ACC112 (cell line): ENCODE results near the gene KLHL14.

Source experiments
- H2AFZ ChIP-seq: fragments of 200-600 bp; sonication (generic); one replicate; pipeline ENCODE4 v1.6.0; 2017; ENCODE audit warnings: antibody characterized with exemption, low read length; ENCODE audit not compliant: unreplicated experiment
- H3K27ac ChIP-seq: fragments of 200-600 bp; sonication (generic); 2 replicates; pipeline ENCODE4 v1.5.1; 2014; ENCODE audit warnings: low read depth, mild to moderate bottlenecking, antibody characterized with exemption, low read length, moderate library complexity
- H3K27me3 ChIP-seq: fragments of 200-600 bp; sonication (generic); 2 replicates; pipeline ENCODE4 v1.6.1; 2014; ENCODE audit warnings: mild to moderate bottlenecking, antibody characterized with exemption, low read length, moderate library complexity, mixed read lengths; ENCODE audit not compliant: insufficient read depth
- H3K36me3 ChIP-seq: fragments of 200-600 bp; sonication (generic); 2 replicates; pipeline ENCODE4 v1.6.1; 2016; ENCODE audit warnings: mild to moderate bottlenecking, antibody characterized with exemption, low read length, moderate library complexity, mixed read lengths; ENCODE audit not compliant: insufficient read depth
- H3K4me1 ChIP-seq: fragments of 200-600 bp; sonication (generic); one replicate; pipeline ENCODE4 v1.6.1; 2016; ENCODE audit warnings: low read length, mixed read lengths; ENCODE audit not compliant: insufficient read depth, unreplicated experiment, control insufficient read depth
- H3K4me3 ChIP-seq: fragments of 200-600 bp; sonication (generic); 2 replicates; pipeline ENCODE4 v1.5.1; 2014; ENCODE audit warnings: mild to moderate bottlenecking, low read depth, low read length
- H3K79me2 ChIP-seq: fragments of 200-600 bp; sonication (generic); one replicate; pipeline ENCODE4 v1.6.0; 2016; ENCODE audit warnings: low read length; ENCODE audit not compliant: control insufficient read depth, unreplicated experiment, insufficient read depth

The KLHL14 gene

GRCh38 chr18:32695534-32695933 is 77.3 kb downstream of the KLHL14 start:
- no peaks in the 10 kb centered on the region for H3K36me3 ChIP-seq
- H3K79me2 ChIP-seq = no peaks in the 10 kb centered on the region
- H3K27me3 ChIP-seq = peaks cover 14% of the 10 kb centered on the region; the same call in 1 of the 2 replicates
- no peaks in the 10 kb centered on the region for H3K4me1 ChIP-seq
- no peak overlapping the region for H3K27ac ChIP-seq
- no peak overlapping the region for H3K4me3 ChIP-seq
- no peak overlapping the region for H2AFZ ChIP-seq

GRCh38 chr18:32688821-32689220 is 84.0 kb downstream of the KLHL14 start:
- no peak overlapping the region for H2AFZ ChIP-seq
- H3K4me1 ChIP-seq = no peaks in the 10 kb centered on the region
- H3K36me3 ChIP-seq = no peaks in the 10 kb centered on the region
- peaks cover 10% of the 10 kb centered on the region for H3K27me3 ChIP-seq
- H3K79me2 ChIP-seq = no peaks in the 10 kb centered on the region
- H3K27ac ChIP-seq = no peak overlapping the region
- no peak overlapping the region for H3K4me3 ChIP-seq

- Histone ChIP-seq H3K27ac (no peak overlapping the region), H3K4me1 (no peaks in the 10 kb centered on the region), H3K36me3 (no peaks in the 10 kb centered on the region), H3K4me3 (no peak overlapping the region), H3K79me2 (no peaks in the 10 kb centered on the region), H3K27me3 (peaks cover 18% of the 10 kb centered on the region), H2AFZ (no peak overlapping the region)
Measured at GRCh38 chr18:32684940-32685339, 87.9 kb downstream of the KLHL14 start.

GRCh38 chr18:32684096-32684495 is 88.7 kb downstream of the KLHL14 start:
- H3K4me3 ChIP-seq = no peak overlapping the region
- no peaks in the 10 kb centered on the region for H3K79me2 ChIP-seq
- no peak overlapping the region for H3K27ac ChIP-seq
- no peak overlapping the region for H2AFZ ChIP-seq
- H3K27me3 ChIP-seq = peaks cover 18% of the 10 kb centered on the region
- H3K36me3 ChIP-seq = no peaks in the 10 kb centered on the region
- H3K4me1 ChIP-seq = no peaks in the 10 kb centered on the region

- Histone ChIP-seq H3K36me3 (no peaks in the 10 kb centered on the region), H3K4me3 (no peak overlapping the region), H3K79me2 (no peaks in the 10 kb centered on the region), H3K4me1 (no peaks in the 10 kb centered on the region), H3K27ac (no peak overlapping the region), H2AFZ (no peak overlapping the region), H3K27me3 (peaks cover 25% of the 10 kb centered on the region)
Measured at GRCh38 chr18:32683044-32683443, 89.8 kb downstream of the KLHL14 start.

GRCh38 chr18:32677578-32677977 is 95.2 kb downstream of the KLHL14 start:
- Histone ChIP-seq H3K79me2 (no peaks in the 10 kb centered on the region), H3K36me3 (no peaks in the 10 kb centered on the region), H3K27ac (no peak overlapping the region), H2AFZ (no peak overlapping the region), H3K27me3 (peaks cover 56% of the 10 kb centered on the region), H3K4me3 (no peak overlapping the region), H3K4me1 (no peaks in the 10 kb centered on the region)

GRCh38 chr18:32674491-32674890 is 98.3 kb downstream of the KLHL14 start:
- H3K27me3 ChIP-seq = peaks cover 54% of the 10 kb centered on the region
- no peaks in the 10 kb centered on the region for H3K36me3 ChIP-seq
- no peaks in the 10 kb centered on the region for H3K4me1 ChIP-seq
- H3K4me3 ChIP-seq = no peak overlapping the region
- no peak overlapping the region for H2AFZ ChIP-seq
- H3K79me2 ChIP-seq = no peaks in the 10 kb centered on the region
- no peak overlapping the region for H3K27ac ChIP-seq

GRCh38 chr18:32672398-32672797 is 100.4 kb downstream of the KLHL14 start:
- H2AFZ ChIP-seq = no peak overlapping the region
- H3K4me3 ChIP-seq = no peak overlapping the region
- peaks cover 43% of the 10 kb centered on the region for H3K27me3 ChIP-seq
- H3K4me1 ChIP-seq = no peaks in the 10 kb centered on the region
- H3K79me2 ChIP-seq = no peaks in the 10 kb centered on the region
- no peak overlapping the region for H3K27ac ChIP-seq
- no peaks in the 10 kb centered on the region for H3K36me3 ChIP-seq

- Histone ChIP-seq H3K27ac (no peak overlapping the region), H3K4me3 (no peak overlapping the region), H3K79me2 (no peaks in the 10 kb centered on the region), H3K36me3 (no peaks in the 10 kb centered on the region), H3K27me3 (peaks cover 34% of the 10 kb centered on the region), H3K4me1 (no peaks in the 10 kb centered on the region), H2AFZ (no peak overlapping the region)
Measured at GRCh38 chr18:32670727-32671126, 102.1 kb downstream of the KLHL14 start.

- H3K36me3 ChIP-seq = no peaks in the 10 kb centered on the region
- no peaks in the 10 kb centered on the region for H3K79me2 ChIP-seq
- peaks cover 30% of the 10 kb centered on the region for H3K27me3 ChIP-seq
- no peak overlapping the region for H3K27ac ChIP-seq
- H2AFZ ChIP-seq = no peak overlapping the region
- no peaks in the 10 kb centered on the region for H3K4me1 ChIP-seq
- no peak overlapping the region for H3K4me3 ChIP-seq
Measured at GRCh38 chr18:32669549-32670165, 103.2 kb downstream of the KLHL14 start.

- H2AFZ ChIP-seq = no peak overlapping the region
- no peak overlapping the region for H3K27ac ChIP-seq
- H3K4me3 ChIP-seq = no peak overlapping the region
- H3K79me2 ChIP-seq = no peaks in the 10 kb centered on the region
- peaks cover 30% of the 10 kb centered on the region for H3K27me3 ChIP-seq
- H3K36me3 ChIP-seq = no peaks in the 10 kb centered on the region
- no peaks in the 10 kb centered on the region for H3K4me1 ChIP-seq
Measured at GRCh38 chr18:32668956-32669355, 103.9 kb downstream of the KLHL14 start.
